ENCODE results near the gene DNAH2.

DNAH2 gene

GRCh38 chr17:7797976-7798375 is 80.4 kb downstream of the DNAH2 start:
- no peak overlapping the region for H2BK5ac ChIP-seq (ENCODE audit: low read length)
- no peaks in the 10 kb centered on the region for H3K79me1 ChIP-seq (ENCODE audit: low read length)
- no peak for DNase-seq
- H3K4me3 ChIP-seq (ENCODE audit: low read length) = no peak overlapping the region
- no CpG with 5 or more reads among the region's 13 CpGs for WGBS (ENCODE audit: extremely low coverage, insufficient coverage, low lambda C conversion rate)
- H3K4me1 ChIP-seq (ENCODE audit: control insufficient read depth, low read depth, low read length) = no peaks in the 10 kb centered on the region
- no peak overlapping the region for H3K18ac ChIP-seq (ENCODE audit: low read length)
- no peak overlapping the region for H3K27ac ChIP-seq (ENCODE audit: low read depth, low read length)
- H3K79me2 ChIP-seq (ENCODE audit: control insufficient read depth, insufficient read depth, low read length) = no peaks in the 10 kb centered on the region
- no peak overlapping the region for H4K5ac ChIP-seq (ENCODE audit: low read length)
- no peaks in the 10 kb centered on the region for H3K27me3 ChIP-seq (ENCODE audit: insufficient read depth, low read length, poor library complexity)
- H2BK120ac ChIP-seq (ENCODE audit: low read depth, low read length) = no peak overlapping the region
- no peak overlapping the region for H3K4me2 ChIP-seq (ENCODE audit: low read length)
- no peak overlapping the region for H2BK15ac ChIP-seq (replicated peaks; ENCODE audit: low read depth)
- H3K56ac ChIP-seq (ENCODE audit: low read length) = no peak overlapping the region
- H3K23ac ChIP-seq (ENCODE audit: low read length) = no peak overlapping the region
- no peak overlapping the region for H3K4ac ChIP-seq (ENCODE audit: low read depth, low read length)
- H3K9ac ChIP-seq (ENCODE audit: low read length) = no peak overlapping the region
- no peaks in the 10 kb centered on the region for H3K36me3 ChIP-seq (ENCODE audit: control insufficient read depth, insufficient read depth, low read length)
- H2AK5ac ChIP-seq (ENCODE audit: low read length) = no peak overlapping the region
- no peak overlapping the region for H4K8ac ChIP-seq (ENCODE audit: low read depth, low read length)

- no peak overlapping the region for H2AK5ac ChIP-seq (ENCODE audit: low read length)
- WGBS (ENCODE audit: extremely low coverage, insufficient coverage, low lambda C conversion rate) = no CpG with 5 or more reads among the region's 13 CpGs
These were observed 81.3 kb downstream of the DNAH2 start for GRCh38 chr17:7798839-7799238.

GRCh38 chr17:7803981-7804380 is 86.4 kb downstream of the DNAH2 start:
- Histone ChIP-seq H3K4me3 (ENCODE audit: low read length) (no peak overlapping the region), H3K27me3 (ENCODE audit: insufficient read depth, low read length, poor library complexity) (no peaks in the 10 kb centered on the region), H3K79me2 (ENCODE audit: control insufficient read depth, insufficient read depth, low read length) (no peaks in the 10 kb centered on the region), H3K4me1 (ENCODE audit: control insufficient read depth, low read depth, low read length) (no peaks in the 10 kb centered on the region), H3K9ac (ENCODE audit: low read length) (no peak overlapping the region), H4K8ac (ENCODE audit: low read depth, low read length) (no peak overlapping the region), H2BK5ac (ENCODE audit: low read length) (no peak overlapping the region), H3K36me3 (ENCODE audit: control insufficient read depth, insufficient read depth, low read length) (no peaks in the 10 kb centered on the region), H4K5ac (ENCODE audit: low read length) (no peak overlapping the region), H3K27ac (ENCODE audit: low read depth, low read length) (no peak overlapping the region), H2BK15ac (replicated peaks; ENCODE audit: low read depth) (no peak overlapping the region), H3K4me2 (ENCODE audit: low read length) (no peak overlapping the region), H3K23ac (ENCODE audit: low read length) (no peak overlapping the region), H3K56ac (ENCODE audit: low read length) (no peak overlapping the region), H2AK5ac (ENCODE audit: low read length) (no peak overlapping the region), H2BK120ac (ENCODE audit: low read depth, low read length) (no peak overlapping the region), H3K18ac (ENCODE audit: low read length) (no peak overlapping the region), H3K4ac (ENCODE audit: low read depth, low read length) (no peak overlapping the region), H3K79me1 (ENCODE audit: low read length) (no peaks in the 10 kb centered on the region)
- peak; percentile 20 for DNase-seq
- no CpG with 5 or more reads among the region's 13 CpGs for WGBS (ENCODE audit: extremely low coverage, insufficient coverage, low lambda C conversion rate)

More at GRCh38 chr17:7798839-7799238, 81.3 kb downstream of the DNAH2 start:
- H3K9ac ChIP-seq (ENCODE audit: low read length) = no peak overlapping the region
- H3K18ac ChIP-seq (ENCODE audit: low read length) = no peak overlapping the region
- no peak overlapping the region for H3K4me3 ChIP-seq (ENCODE audit: low read length)
- no peak overlapping the region for H3K23ac ChIP-seq (ENCODE audit: low read length)
- H3K4me1 ChIP-seq (ENCODE audit: control insufficient read depth, low read depth, low read length) = no peaks in the 10 kb centered on the region
- no peaks in the 10 kb centered on the region for H3K36me3 ChIP-seq (ENCODE audit: control insufficient read depth, insufficient read depth, low read length)
- no peak overlapping the region for H3K27ac ChIP-seq (ENCODE audit: low read depth, low read length)
- no peak overlapping the region for H3K4ac ChIP-seq (ENCODE audit: low read depth, low read length)
- H3K79me1 ChIP-seq (ENCODE audit: low read length) = no peaks in the 10 kb centered on the region
- H4K5ac ChIP-seq (ENCODE audit: low read length) = no peak overlapping the region
- no peaks in the 10 kb centered on the region for H3K27me3 ChIP-seq (ENCODE audit: insufficient read depth, low read length, poor library complexity)
- H3K4me2 ChIP-seq (ENCODE audit: low read length) = no peak overlapping the region
- no peak overlapping the region for H2BK120ac ChIP-seq (ENCODE audit: low read depth, low read length)
- no peak overlapping the region for H2BK15ac ChIP-seq (replicated peaks; ENCODE audit: low read depth)
- H4K8ac ChIP-seq (ENCODE audit: low read depth, low read length) = no peak overlapping the region
- DNase-seq = no peak
- H2BK5ac ChIP-seq (ENCODE audit: low read length) = no peak overlapping the region
- no peak overlapping the region for H3K56ac ChIP-seq (ENCODE audit: low read length)
- no peaks in the 10 kb centered on the region for H3K79me2 ChIP-seq (ENCODE audit: control insufficient read depth, insufficient read depth, low read length)

GRCh38 chr17:7806587-7806986 is 89.0 kb downstream of the DNAH2 start:
- Histone ChIP-seq H4K5ac (ENCODE audit: low read length) (no peak overlapping the region), H2BK15ac (replicated peaks; ENCODE audit: low read depth) (no peak overlapping the region)
- no CpG with 5 or more reads among the region's 6 CpGs for WGBS (ENCODE audit: extremely low coverage, insufficient coverage, low lambda C conversion rate)

GRCh38 chr17:7807206-7807605 is 89.7 kb downstream of the DNAH2 start:
- Histone ChIP-seq H3K4me3 (ENCODE audit: low read length) (no peak overlapping the region), H3K23ac (ENCODE audit: low read length) (no peak overlapping the region), H2BK120ac (ENCODE audit: low read depth, low read length) (no peak overlapping the region), H3K4me1 (ENCODE audit: control insufficient read depth, low read depth, low read length) (no peaks in the 10 kb centered on the region), H3K27ac (ENCODE audit: low read depth, low read length) (no peak overlapping the region), H2BK5ac (ENCODE audit: low read length) (no peak overlapping the region), H3K4ac (ENCODE audit: low read depth, low read length) (no peak overlapping the region), H3K27me3 (ENCODE audit: insufficient read depth, low read length, poor library complexity) (no peaks in the 10 kb centered on the region), H2AK5ac (ENCODE audit: low read length) (no peak overlapping the region), H3K18ac (ENCODE audit: low read length) (no peak overlapping the region), H3K4me2 (ENCODE audit: low read length) (no peak overlapping the region), H4K8ac (ENCODE audit: low read depth, low read length) (no peak overlapping the region), H3K79me1 (ENCODE audit: low read length) (no peaks in the 10 kb centered on the region), H4K5ac (ENCODE audit: low read length) (no peak overlapping the region), H3K79me2 (ENCODE audit: control insufficient read depth, insufficient read depth, low read length) (no peaks in the 10 kb centered on the region), H2BK15ac (replicated peaks; ENCODE audit: low read depth) (no peak overlapping the region), H3K36me3 (ENCODE audit: control insufficient read depth, insufficient read depth, low read length) (no peaks in the 10 kb centered on the region), H3K56ac (ENCODE audit: low read length) (no peak overlapping the region), H3K9ac (ENCODE audit: low read length) (no peak overlapping the region)
- WGBS (ENCODE audit: extremely low coverage, insufficient coverage, low lambda C conversion rate) = no CpG with 5 or more reads among the region's 21 CpGs
- DNase-seq = no peak

More at GRCh38 chr17:7806587-7806986, 89.0 kb downstream of the DNAH2 start:
- H3K18ac ChIP-seq (ENCODE audit: low read length) = no peak overlapping the region
- no peak overlapping the region for H3K9ac ChIP-seq (ENCODE audit: low read length)
- no peaks in the 10 kb centered on the region for H3K79me1 ChIP-seq (ENCODE audit: low read length)
- H3K27ac ChIP-seq (ENCODE audit: low read depth, low read length) = no peak overlapping the region
- H2BK5ac ChIP-seq (ENCODE audit: low read length) = no peak overlapping the region
- H3K56ac ChIP-seq (ENCODE audit: low read length) = no peak overlapping the region
- H3K36me3 ChIP-seq (ENCODE audit: control insufficient read depth, insufficient read depth, low read length) = no peaks in the 10 kb centered on the region
- H3K4me3 ChIP-seq (ENCODE audit: low read length) = no peak overlapping the region
- H4K8ac ChIP-seq (ENCODE audit: low read depth, low read length) = no peak overlapping the region
- no peaks in the 10 kb centered on the region for H3K79me2 ChIP-seq (ENCODE audit: control insufficient read depth, insufficient read depth, low read length)
- no peak overlapping the region for H2BK120ac ChIP-seq (ENCODE audit: low read depth, low read length)
- H2AK5ac ChIP-seq (ENCODE audit: low read length) = no peak overlapping the region
- H3K4me2 ChIP-seq (ENCODE audit: low read length) = no peak overlapping the region
- H3K4me1 ChIP-seq (ENCODE audit: control insufficient read depth, low read depth, low read length) = no peaks in the 10 kb centered on the region
- H3K4ac ChIP-seq (ENCODE audit: low read depth, low read length) = no peak overlapping the region
- DNase-seq = no peak
- no peaks in the 10 kb centered on the region for H3K27me3 ChIP-seq (ENCODE audit: insufficient read depth, low read length, poor library complexity)
- H3K23ac ChIP-seq (ENCODE audit: low read length) = no peak overlapping the region

DNA sequence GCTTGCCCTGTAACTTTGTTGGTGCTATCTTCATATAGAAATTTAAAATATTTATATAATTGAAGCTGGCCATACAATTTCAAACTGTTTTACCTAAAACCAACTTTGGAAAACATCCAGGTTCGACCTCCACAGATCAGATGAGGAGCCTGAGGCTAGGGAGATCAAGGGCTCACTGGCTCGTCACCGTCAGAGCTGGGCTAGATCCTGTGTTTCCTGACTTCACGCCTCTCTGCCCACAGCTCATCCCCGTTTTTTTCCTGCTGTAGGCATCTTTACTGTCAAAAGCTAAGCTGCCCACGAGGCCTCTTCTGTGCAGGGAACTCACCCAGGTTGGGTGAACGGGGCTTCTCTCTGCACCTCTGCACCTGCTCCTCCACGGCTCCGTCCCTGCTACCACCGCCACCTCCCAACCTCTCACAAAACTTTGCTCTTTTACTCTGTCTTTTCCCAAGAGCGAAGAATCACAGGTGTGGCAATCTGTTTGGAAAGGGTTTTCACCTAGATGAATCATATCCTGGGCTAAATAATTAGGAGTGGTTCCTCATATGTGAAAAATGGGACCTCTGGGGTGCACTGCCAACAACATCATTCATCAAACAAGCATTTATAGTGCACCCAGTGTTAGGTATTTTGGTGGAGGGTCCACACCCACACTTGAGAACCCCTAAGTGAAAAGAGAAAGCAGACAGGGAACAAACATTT is 91.7 kb downstream of the DNAH2 start:
- no peaks in the 10 kb centered on the region for H3K79me2 ChIP-seq (ENCODE audit: control insufficient read depth, insufficient read depth, low read length)
- no peak overlapping the region for H2BK5ac ChIP-seq (ENCODE audit: low read length)
- H4K8ac ChIP-seq (ENCODE audit: low read depth, low read length) = no peak overlapping the region
- no peak overlapping the region for H2BK15ac ChIP-seq (replicated peaks; ENCODE audit: low read depth)
- H3K27ac ChIP-seq (ENCODE audit: low read depth, low read length) = no peak overlapping the region
- H4K5ac ChIP-seq (ENCODE audit: low read length) = no peak overlapping the region
- H3K36me3 ChIP-seq (ENCODE audit: control insufficient read depth, insufficient read depth, low read length) = no peaks in the 10 kb centered on the region
- H3K4me1 ChIP-seq (ENCODE audit: control insufficient read depth, low read depth, low read length) = no peaks in the 10 kb centered on the region
- no peak overlapping the region for H2BK120ac ChIP-seq (ENCODE audit: low read depth, low read length)
- no peak for DNase-seq
- no peak overlapping the region for H3K4me2 ChIP-seq (ENCODE audit: low read length)
- no peak overlapping the region for H3K56ac ChIP-seq (ENCODE audit: low read length)
- H3K4ac ChIP-seq (ENCODE audit: low read depth, low read length) = no peak overlapping the region
- H3K23ac ChIP-seq (ENCODE audit: low read length) = no peak overlapping the region
- no peak overlapping the region for H3K4me3 ChIP-seq (ENCODE audit: low read length)
- no CpG with 5 or more reads among the region's 11 CpGs for WGBS (ENCODE audit: extremely low coverage, insufficient coverage, low lambda C conversion rate)
- no peak overlapping the region for H2AK5ac ChIP-seq (ENCODE audit: low read length)
- no peak overlapping the region for H3K18ac ChIP-seq (ENCODE audit: low read length)
- H3K9ac ChIP-seq (ENCODE audit: low read length) = no peak overlapping the region
- H3K27me3 ChIP-seq (ENCODE audit: insufficient read depth, low read length, poor library complexity) = no peaks in the 10 kb centered on the region
- H3K79me1 ChIP-seq (ENCODE audit: low read length) = no peaks in the 10 kb centered on the region
